HepG2 (cell line): ENCODE results near the gene EEF1E1. TPM values are rescaled to one million over a fixed set of nuclear protein-coding genes. Genes with fewer than 3 reads are reported as not detected.

ENCODE experiments used
- AHDC1 ChIP-seq: sonication (generic); formaldehyde crosslinking; IDR thresholded peaks from 2 replicates; pipeline ENCODE4 v1.5.1; 2020; ENCODE audit warnings: mild to moderate bottlenecking, missing genetic modification reagents, borderline replicate concordance
- ARID5B ChIP-seq: IDR thresholded peaks from 2 replicates; pipeline ENCODE4 v1.4.0; 2020; ENCODE audit warnings: mild to moderate bottlenecking, missing genetic modification reagents
- ATF4 ChIP-seq, 2 experiments: fragments of 450-650 bp in 1 of 2; sonication (generic) in 1 of 2; formaldehyde crosslinking; IDR thresholded peaks; 2 replicates each; pipeline versions ENCODE4 v1.5.0 to v1.8.0; 2020 to 2022; ENCODE audit warnings: mild to moderate bottlenecking in 1 of 2, missing genetic modification reagents in 1 of 2
- FOXP4 ChIP-seq: sonication (generic); formaldehyde crosslinking; IDR thresholded peaks from 2 replicates; pipeline ENCODE4 v1.4.0; 2020; ENCODE audit warnings: missing genetic modification reagents
- GABPA ChIP-seq, 2 experiments: IDR thresholded peaks; 2 replicates each; pipeline ENCODE4 v1.6.1; 2011 to 2016; ENCODE audit warnings: low read depth in 2 of 2, low read length in 1 of 2, missing biosample characterization in 1 of 2, missing genetic modification characterization in 1 of 2
- ONECUT2 ChIP-seq: sonication (generic); formaldehyde crosslinking; IDR thresholded peaks from 2 replicates; pipeline ENCODE4 v1.4.0; 2020; ENCODE audit warnings: missing genetic modification reagents
- SIX4 ChIP-seq: sonication (generic); formaldehyde crosslinking; IDR thresholded peaks from 2 replicates; pipeline ENCODE4 v1.4.0; 2020; ENCODE audit warnings: missing genetic modification reagents
- ZBTB20 ChIP-seq: sonication (generic); formaldehyde crosslinking; IDR thresholded peaks from 2 replicates; pipeline ENCODE4 v1.8.1; 2023; ENCODE audit warnings: missing genetic modification reagents, low read depth, mild to moderate bottlenecking, borderline replicate concordance
- ZBTB33 ChIP-seq: sonication (generic); formaldehyde crosslinking; IDR thresholded peaks from 2 replicates; pipeline ENCODE4 v1.4.0; 2020; ENCODE audit warnings: missing genetic modification reagents
- ZGPAT ChIP-seq: IDR thresholded peaks from 2 replicates; pipeline ENCODE4 v1.6.1; 2016; ENCODE audit warnings: mild to moderate bottlenecking
- ZNF644 ChIP-seq: IDR thresholded peaks from 2 replicates; pipeline ENCODE4 v1.6.1; 2016; ENCODE audit warnings: low read depth
- ZNF652 ChIP-seq: IDR thresholded peaks from 2 replicates; pipeline ENCODE4 v1.6.1; 2016; ENCODE audit warnings: low read depth, borderline replicate concordance
- polyA plus RNA-seq, 8 experiments: library from polyadenylated mRNA; depleted of rRNA in 3 of 8; stranded (reverse) in 7 of 8; unstranded in 1 of 8; fragments of >200 nt; fragmentation: Illumina TruSeq in 4 of 8; extraction: Trizol in 4 of 8; gene quantifications; 2 replicates each; pipeline versions ENCODE4 v1.2.1 to v1.2.3, GENCODE V29; 2011 to 2016; ENCODE audit warnings: low read depth in 4 of 8, missing spikeins in 1 of 8, mixed read lengths in 1 of 8; ENCODE audit not compliant: insufficient read depth in 1 of 8
- total RNA-seq, 5 experiments: library from RNA; depleted of rRNA; stranded (reverse); fragments of >200 nt; fragmentation: Illumina TruSeq; extraction: Trizol; gene quantifications; 2 replicates each; pipeline ENCODE4 v1.2.3, GENCODE V29; 2016; ENCODE audit warnings: low read depth in 1 of 5

EEF1E1 gene
- total and polyA plus RNA-seq, 2 of the 13 experiments (the other 11 are each of a cell fraction or from before 2014, with no cell fraction given): 128 to 188 TPM

GRCh38 chr6:8137529-8137939 lies 35.2 kb upstream of the EEF1E1 start (continued):
- TF ChIP-seq ZBTB33 (peak; percentile 62), ONECUT2 (CRISPR knock-in tag) (0 out of 2 replicates have a peak, but pooled peaks have one; percentile 21), ARID5B (peak; percentile 88), AHDC1 (CRISPR knock-in tag) (peak; percentile 94; the same call in 1 of the 2 replicates), ZNF644 (peak; percentile 74), ATF4 (CRISPR knock-in tag; IDR thresholded peaks at IDR 0.05) (0 out of 4 replicates have a peak, but pooled peaks of 1 of the 2 experiments have one; percentile 31), GABPA (IDR thresholded peaks at IDR 0.05; ENCODE audit: low read depth, low read length) (no peak), GABPA (CRISPR knock-in tag; IDR thresholded peaks at IDR 0.05; ENCODE audit: low read depth) (peak; percentile 55; the same call in 1 of the 2 replicates), ZGPAT (CRISPR knock-in tag) (peak; percentile 59; the same call in 1 of the 2 replicates), ZBTB20 (CRISPR knock-in tag) (peak; percentile 52; the same call in 1 of the 2 replicates), SIX4 (peak; percentile 80), FOXP4 (CRISPR knock-in tag) (peak; percentile 63; the same call in 1 of the 2 replicates), ZNF652 (peak; percentile 98)
